Cortex of kidney (tissue), 1 donor: ENCODE measurements around the gene NLRP11.

Experiments used
- DNase-seq: peaks from one replicate; lab custom pipeline; 2025; lab: John Stamatoyannopoulos, UW

NLRP11 gene

DNA sequence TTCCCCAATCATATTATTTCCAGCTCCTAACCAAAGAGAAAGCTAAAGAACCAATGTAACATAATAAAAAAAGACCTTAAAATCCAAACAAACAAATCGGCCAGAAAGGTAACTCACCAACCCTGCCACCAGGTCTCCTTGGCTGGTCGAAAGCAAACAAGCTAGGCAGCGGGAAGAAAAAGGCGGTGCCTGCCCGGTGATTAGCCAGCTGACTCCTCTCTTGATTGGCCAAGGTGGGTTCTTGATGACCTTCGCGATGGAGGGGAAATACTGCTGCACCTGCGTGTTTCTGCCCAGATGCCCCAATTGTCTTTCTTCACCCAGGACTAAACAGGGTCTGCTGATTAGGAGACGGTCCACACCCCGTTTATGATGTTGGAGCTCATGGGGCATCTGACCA, at the start of gene NLRP11:
Gene NLRP11, minus strand, starts transcription at position 154 of the 400 bp plus-strand sequence. CDS start 13,825 bp downstream, outside the sequence.
- DNase-seq: no peak

DNA sequence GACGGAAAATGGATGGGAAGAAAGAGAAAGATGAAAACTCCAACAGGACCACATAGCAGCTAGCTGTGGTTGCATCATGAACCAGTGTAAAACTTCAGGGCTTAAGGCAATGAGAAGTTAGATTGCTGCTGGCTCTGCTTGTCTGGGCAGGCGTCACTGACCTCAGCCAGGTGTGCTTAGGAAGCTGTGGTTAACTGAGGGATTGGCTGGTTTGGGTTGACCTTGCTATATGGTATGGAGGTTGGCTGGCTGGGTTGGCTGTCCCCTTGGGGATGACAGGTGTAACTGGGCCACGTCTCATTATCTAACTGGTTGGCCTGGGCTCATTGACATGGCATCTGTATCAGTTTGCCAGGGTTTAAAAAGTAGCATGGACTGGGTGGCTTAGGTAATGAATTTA, 45.4 kb upstream of the NLRP11 start:
- no peak for DNase-seq

DNA sequence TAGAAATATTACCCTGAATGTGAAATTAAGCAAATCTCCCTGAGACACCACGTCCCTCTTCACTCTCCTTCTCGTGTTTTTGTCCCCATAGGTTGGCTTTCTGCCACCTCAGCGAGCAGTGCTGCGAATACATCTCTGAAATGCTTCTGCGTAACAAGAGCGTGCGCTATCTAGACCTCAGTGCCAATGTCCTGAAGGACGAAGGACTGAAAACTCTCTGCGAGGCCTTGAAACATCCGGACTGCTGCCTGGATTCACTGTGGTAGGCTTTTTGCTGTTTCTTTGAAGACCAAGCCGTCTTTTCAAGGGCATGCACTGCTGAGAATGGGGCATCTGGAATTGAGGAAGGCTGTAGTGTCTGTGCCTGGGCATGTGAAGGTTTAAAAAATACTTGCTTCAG, 38.9 kb upstream of the NLRP11 start:
- no peak for DNase-seq

DNA sequence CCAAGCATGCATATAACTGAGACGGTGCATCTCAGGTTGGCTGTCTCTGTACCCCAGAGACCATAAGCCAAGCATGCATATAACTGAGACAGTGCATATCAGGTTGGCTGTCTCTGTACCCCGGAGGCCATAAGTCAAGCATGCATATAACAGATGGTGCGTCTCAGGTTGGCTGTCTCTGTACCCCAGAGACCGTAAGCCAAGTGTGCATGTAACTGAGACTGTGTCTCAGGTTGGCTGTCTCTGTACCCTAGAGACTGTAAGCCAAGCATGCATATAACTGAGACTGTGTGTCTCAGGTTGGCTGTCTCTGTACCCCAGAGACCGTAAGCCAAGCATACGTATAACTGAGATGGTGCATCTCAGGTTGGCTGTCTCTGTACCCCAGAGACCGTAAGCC, 35.3 kb upstream of the NLRP11 start:
- no peak for DNase-seq

DNA sequence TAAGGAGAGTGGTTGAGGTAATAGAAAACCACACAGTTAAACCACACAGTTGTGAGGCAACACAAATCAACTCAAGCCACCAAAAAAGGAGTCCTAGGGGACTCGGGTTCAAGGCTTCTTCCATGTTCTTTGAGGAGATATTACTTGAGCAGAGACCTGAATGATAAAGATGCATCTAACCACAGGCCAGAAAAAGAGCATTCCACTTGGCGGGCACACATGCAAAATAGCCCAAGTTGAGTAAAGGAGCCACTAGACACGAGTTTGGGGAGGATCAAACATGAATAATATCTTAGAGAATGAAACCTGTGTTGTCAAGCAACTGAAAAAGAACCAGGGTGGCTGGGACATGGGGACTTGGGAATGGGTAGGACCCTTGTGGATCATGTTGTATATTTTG, 34.7 kb upstream of the NLRP11 start:
- no peak for DNase-seq

DNA sequence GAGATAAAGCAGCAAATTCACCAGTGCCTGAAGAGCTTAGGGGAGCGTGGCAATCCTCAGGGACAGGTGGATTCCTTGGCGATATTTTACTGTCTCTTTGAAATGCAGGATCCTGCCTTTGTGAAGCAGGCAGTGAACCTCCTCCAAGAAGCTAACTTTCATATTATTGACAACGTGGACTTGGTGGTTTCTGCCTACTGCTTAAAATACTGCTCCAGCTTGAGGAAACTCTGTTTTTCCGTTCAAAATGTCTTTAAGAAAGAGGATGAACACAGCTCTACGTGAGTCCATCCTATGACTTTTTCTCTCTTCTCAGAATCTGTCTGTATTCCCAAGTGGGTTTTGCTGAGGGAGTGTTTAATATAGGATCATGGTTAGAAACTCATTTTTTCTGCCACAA, 27.2 kb upstream of the NLRP11 start:
- no peak for DNase-seq

DNA sequence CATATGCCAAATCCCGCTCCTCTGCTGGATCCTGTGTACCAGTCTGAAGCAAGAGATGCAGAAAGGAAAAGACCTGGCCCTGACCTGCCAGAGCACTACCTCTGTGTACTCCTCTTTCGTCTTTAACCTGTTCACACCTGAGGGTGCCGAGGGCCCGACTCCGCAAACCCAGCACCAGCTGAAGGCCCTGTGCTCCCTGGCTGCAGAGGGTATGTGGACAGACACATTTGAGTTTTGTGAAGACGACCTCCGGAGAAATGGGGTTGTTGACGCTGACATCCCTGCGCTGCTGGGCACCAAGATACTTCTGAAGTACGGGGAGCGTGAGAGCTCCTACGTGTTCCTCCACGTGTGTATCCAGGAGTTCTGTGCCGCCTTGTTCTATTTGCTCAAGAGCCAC, 26.6 kb upstream of the NLRP11 start:
- no peak for DNase-seq

DNA sequence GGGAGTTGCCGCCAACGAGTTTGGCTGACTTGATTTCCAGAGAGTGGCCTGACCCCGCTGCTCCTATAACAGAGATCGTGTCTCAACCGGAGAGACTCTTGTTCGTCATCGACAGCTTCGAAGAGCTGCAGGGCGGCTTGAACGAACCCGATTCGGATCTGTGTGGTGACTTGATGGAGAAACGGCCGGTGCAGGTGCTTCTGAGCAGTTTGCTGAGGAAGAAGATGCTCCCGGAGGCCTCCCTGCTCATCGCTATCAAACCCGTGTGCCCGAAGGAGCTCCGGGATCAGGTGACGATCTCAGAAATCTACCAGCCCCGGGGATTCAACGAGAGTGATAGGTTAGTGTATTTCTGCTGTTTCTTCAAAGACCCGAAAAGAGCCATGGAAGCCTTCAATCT, 26.2 kb upstream of the NLRP11 start:
- no peak for DNase-seq

DNA sequence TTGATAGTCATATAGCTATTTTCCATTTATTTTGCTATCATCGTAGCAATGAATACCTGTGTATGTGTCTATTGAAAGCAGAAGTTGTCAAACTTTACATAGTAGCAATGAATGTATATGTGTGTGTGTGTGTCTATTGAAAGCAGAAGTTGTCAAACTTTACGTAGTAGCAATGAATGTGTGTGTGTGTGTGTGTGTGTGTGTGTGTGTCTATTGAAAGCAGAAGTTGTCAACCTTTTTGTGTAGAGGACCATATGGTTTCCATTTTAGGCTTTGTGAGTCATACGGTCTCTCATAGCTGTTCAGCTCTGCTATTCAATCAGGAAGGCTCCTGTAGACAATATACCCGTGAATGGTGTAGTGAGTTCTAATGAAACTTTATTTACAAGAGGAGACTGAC, 25.4 kb upstream of the NLRP11 start:
- DNase-seq: no peak

DNA sequence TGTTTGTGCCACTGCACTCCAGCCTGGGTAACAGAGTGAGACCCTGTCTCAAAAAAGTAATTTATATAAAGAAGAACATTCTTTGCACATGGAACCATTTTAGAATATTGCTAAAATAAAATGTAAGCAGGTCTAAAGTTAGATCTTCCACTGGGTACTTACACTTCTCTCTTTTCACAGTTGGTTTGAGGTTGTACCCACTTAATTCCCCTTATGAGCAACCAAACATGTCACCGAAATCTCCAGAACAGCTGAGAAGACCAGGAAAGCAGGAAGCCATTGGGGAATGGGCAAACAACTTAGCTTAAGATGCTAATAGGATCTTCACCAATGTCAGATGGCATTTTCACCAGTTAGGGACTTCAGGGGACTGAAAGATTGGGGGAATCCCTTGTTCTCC, 23.4 kb upstream of the NLRP11 start:
- no peak for DNase-seq

DNA sequence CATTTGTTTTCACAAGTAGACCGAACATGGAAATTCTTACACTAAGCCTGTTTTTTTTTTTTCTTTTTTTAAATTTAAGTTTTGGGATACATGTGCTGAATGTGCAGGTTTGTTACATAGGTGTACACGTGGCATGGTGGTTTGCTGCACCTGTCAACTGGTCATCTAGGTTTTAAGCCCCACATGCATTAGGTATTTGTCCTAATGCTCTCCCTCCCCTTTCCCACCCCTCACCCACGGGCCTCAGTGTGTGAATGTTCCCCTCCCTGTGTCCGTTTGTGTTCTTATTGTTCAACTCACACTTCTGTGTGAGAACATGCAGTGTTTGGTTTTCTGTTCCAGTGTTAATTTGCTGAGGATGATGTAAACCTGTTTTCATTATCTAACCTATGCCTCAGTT, 7.1 kb upstream of the NLRP11 start:
- DNase-seq: no peak

DNA sequence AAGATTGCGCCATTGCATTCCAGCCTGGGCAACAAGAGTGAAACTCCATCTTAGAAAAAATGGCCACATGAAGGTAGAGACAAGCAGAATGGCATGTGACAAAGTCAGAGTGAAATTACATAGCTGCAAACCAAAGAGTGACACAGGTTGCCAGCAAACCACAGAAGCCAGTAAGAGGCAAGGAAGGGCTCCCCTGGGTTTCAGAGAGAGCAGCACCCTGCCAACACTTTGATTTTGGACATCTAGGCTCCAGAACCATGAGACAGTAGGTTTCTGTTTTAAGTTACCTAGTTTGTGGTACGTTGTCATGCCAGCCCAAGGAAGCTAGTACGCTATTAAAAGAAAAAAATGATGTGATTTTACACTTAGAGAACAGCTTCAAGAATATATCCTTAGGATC, 6.5 kb upstream of the NLRP11 start:
- no peak for DNase-seq

DNA sequence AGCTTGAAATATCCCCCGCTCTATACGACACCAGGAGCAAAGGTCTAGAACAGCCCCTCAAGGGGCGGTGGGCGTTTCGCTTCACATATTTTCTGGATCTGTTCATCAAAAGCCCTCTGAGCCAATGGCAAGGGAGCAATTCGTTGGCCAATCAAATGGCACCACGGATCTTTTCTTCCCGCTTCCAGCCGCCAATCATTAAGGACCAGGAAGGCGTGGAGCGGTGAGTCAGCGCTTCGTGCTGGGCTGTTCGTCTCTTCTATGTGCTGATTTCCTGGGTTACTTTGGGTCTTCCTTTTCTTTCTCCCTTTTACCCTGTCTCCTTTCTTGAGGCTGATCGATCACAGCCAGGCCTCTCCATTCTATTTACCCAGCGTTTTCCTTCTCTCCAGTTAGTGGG, 4.5 kb upstream of the NLRP11 start, which contains the start of gene NLRP4:
Gene NLRP4, plus strand, starts transcription at position 201 of the 400 bp plus-strand sequence. CDS start 15,541 bp downstream, outside the sequence.
- DNase-seq: no peak

DNA sequence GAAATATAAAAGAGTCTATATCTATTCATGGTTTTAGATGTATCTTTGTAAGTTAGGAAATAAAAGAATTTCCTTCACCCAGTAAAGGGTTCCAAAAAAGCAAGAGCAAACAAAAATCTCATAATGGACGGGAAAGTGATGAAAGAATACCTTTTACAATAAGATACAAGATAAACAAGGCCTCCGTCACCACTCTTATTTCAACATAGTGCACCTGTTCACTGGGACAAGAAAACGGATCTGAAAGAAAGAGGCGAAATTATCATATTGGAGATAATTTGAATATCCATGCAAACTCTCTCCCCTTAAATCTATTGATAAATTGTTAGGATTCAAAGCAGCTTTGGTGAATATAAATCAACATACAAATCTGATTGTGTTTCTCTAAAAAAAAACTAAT, 877 bp upstream of the NLRP11 start:
- no peak for DNase-seq

DNA sequence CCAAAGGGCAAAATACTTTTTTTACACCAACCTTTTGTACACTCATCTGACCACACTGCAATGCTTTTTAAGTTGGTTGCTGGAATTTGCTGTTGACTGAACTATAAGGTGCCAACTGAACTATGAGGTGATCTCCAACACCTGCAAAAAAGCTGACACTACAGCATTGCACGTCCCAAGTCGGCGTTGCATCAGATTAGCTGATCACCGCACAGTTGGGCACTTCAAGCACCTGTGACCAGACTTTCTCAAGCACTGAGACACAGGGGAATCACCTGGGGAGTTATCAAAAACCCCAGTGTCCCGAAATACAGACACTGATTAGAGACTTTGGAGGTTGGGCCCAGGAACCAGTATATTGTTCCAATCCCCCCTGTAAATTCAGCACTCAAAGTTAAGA, 1.1 kb downstream of the NLRP11 start:
- DNase-seq: no peak

DNA sequence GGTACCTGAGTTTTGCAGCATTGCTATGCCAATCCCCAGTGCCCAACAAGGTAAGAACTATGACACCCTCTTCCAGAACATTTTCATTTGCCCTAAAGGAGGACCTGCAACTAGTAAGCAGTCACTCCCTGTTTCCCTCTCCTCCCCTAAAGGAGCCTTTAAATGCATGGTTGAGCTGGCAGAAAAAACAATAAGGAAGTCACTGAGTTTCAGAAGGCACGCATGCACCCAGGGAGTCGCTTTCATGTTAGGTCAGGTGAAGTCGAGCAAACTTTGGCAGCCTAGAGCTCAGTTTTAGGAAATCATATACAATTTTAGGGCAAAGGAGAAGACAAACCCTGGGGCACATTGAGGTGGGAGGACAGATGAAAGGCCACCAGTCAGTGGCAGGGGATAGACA, 11.8 kb downstream of the NLRP11 start:
- DNase-seq: no peak

DNA sequence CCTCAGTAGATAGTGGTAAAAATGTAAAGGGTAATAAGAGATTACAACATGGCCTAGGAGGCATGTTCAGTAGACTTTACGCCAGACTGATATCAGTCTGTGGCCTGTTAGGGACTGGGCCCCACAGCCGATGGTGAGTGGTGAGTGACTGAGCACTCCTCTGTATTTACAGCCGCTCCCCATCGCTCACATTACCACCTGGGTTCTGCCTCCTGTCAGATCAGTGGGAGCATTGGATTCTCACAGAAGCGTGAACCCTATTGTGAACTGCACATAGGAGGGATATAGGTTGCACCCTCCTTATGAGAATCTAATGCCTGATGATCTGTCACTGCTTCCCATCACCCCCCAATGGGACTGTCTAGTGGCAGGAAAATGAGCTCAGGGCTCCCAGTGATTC, 17.9 kb downstream of the NLRP11 start:
- DNase-seq: no peak

DNA sequence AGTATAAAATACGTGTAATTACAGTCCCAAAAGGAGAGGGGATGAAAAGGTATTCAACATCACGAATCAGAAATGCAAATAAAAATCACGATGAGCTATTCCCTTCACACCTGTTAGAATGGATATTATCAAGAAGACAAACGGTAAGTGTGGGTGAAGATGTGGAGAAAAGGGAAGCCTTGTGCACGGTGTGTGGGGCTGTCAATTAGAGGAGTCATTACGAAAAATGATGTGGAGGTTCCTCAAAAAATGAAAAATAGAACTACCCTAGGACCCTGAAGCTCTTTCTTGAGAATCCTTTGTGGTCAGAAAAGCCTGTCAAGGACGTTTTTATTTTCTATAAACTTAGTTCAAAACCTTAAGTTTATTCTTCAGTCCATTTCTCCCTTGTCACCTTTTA, 19.4 kb downstream of the NLRP11 start:
- DNase-seq: no peak

DNA sequence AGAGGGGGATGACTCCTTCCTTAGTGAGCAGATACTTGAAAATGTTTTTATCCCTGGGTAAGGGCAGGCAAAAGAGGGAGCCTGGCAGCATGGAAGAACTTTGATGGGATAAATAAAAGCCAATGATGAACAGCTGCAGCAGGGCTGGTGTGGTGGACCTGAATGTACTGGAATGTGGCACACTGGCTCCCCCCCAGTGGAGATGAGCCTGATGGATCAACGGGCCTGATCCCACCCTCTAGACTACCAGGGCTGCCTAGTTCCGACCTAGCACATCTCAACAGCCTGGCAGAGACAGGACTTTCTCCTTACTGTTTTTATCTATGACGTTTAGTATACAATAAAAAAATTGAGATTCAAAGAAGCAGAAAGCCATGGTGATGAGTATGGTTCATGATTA, 20.5 kb downstream of the NLRP11 start:
- no peak for DNase-seq

DNA sequence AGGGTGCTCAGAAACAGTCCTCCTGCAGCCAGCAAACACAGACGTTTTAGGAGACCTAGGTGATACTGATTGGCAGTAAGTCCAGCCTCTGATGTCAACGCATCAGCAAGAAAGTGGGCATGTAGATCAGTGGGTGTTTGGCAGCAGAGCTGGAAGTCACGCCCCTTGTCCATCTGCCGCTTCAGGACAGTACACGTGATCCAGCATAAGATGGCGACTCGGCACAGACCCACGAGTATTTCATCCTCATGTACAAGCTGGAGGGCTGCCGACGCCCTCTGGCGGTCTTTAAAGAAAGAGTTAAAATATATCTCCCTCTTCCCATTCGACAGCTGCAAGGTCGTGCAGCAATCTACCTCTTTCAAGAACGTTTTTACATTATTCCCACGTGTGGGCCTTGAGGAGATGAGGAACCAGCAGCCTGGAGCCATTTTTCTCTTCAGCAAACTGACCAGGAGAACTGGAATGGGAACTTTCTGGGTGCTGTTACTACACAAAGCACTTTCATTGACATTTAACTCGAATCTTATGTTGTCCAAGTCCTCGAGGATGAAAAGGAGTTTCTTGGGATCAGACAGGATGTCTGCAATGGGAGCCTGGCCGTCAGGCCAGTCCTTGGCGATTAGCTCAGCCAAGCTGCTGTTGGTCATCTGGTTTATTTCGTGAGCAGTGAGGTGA, 22.3 kb downstream of the NLRP11 start:
- DNase-seq: no peak

DNA sequence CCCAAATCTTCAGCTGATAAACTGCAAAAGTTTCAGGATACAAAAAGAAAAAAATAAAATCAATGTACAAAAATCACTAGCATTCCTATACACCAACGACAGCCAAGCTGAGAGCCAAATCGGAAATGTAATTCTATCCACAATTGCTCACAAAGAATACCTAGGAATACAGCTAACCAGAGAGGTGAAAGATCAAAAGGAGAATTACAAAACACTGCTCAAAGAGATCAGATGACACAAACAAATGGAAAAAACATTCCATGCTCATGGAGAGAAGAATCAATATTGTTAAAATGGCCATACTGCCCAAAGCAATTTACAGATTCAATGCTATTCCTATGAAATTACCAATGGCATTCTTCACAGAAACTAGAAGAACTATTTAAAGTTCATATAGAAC, 29.5 kb downstream of the NLRP11 start:
- DNase-seq: no peak

DNA sequence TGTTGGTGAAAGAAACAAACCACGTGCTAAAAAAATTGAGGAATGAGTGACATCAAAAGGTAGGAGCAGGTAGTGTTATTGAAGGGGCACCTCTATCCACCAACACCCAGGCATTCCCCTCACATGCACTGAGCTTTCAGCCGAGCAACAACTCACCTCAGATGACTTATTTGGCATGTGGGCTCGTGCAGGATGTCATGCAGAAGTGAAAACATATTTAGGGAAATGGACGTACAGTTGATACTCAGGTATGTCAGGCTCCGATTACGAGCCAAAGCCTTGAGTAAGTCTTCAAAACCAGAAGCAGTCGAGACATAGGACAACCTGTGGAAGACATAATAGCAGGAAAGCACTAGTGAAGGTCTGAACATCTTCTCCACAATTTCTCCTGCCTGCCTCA, 30.4 kb downstream of the NLRP11 start:
- DNase-seq: no peak

DNA sequence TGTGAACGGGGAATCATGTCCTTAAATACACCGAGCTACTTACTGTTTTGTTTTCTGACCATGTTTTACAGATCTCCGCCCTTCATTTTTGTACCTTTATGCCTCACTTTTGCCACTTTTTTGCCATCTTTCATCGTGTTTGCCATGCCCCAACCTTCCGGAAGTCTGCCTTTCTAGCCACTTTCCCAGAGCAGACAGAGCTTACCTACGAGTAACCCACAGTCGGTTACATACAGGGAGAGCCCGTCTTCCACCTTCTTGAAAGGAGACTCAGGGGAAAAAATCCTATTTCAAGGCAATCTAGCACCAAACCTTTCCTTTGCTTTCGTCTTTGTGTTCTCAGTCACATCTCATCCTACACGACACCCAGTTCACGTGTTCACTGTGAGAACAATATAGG, 36.8 kb downstream of the NLRP11 start:
- no peak for DNase-seq

DNA sequence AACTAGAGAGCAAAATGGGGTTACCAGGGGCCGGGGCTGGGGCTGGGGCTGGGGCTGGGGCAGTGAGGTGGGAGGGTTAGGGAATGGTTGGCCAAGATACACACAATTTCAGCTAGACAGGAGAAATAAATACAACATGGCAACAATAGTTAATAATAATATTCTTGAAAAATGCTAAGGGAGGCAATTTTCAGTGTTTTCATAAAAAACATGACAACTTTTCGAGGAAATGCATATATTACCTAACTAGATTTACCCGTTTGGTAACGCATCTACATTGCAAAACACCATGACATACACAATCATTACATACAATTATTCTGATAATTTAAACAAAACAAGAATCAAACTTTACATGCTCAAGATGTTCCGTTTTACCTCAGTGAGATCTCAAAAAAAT, 50.7 kb downstream of the NLRP11 start:
- no peak for DNase-seq

DNA sequence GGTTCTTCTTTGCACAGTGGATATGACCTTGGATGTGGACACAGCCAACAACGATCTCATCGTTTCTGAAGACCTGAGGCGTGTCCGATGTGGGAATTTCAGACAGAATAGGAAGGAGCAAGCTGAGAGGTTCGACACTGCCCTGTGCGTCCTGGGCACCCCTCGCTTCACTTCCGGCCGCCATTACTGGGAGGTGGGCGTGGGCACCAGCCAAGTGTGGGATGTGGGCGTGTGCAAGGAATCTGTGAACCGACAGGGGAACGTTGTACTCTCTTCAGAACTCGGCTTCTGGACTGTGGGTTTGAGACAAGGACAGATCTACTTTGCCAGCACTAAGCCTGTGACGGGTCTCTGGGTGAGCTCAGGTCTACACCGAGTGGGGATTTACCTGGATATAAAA, 53.5 kb downstream of the NLRP11 start:
- DNase-seq: no peak
